Stimulated activated CD4-positive, alpha-beta T cell treated with anti-CD3 and anti-CD28 coated beads, Interleukin-1b, Interleukin-23, amount 100 ng/mL, for 1 hour (primary cell): ENCODE measurements around the gene SNX9.
A peak's percentile ranks its signal among the peaks of the same experiment; 100 is the strongest.
"Not testable (repeated sequence)": the region's sequence is repeated elsewhere in the genome, so short reads cannot be mapped to it uniquely, and the experiment has no call there.

Experiments used
- DNase-seq, 2 donors: peaks; one replicate each; pipeline ENCODE4 v3.0.0-alpha.2; 2020; ENCODE audit warnings: low read depth in 2 of 2

The SNX9 gene

DNA sequence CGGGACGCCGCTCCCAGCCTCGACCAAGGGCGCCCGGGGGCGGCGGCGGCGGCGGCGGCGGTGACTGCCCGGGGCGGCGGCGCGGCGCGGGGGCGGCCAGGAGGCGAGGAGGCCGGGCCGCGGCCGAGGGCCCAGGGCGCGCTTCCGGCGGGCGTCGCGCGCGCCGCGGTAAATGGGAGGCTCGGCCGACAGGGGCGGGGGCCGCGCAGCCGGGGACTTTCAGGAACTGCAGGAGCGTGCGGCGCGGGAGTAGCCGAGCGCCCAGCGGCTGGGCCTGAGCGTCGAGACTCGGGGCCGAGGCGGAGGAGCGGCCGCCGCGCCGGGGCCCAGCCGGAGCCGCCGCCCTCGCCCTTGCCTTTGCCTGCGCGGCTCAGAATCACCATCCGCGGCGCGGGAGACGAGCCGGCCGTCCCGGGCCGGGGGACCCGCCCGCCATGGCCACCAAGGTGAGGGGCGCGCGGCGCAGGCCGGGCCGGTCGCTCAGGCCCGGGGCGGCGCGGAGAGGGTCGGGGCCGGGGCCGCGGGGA, at the start of gene SNX9:
Gene SNX9, plus strand, starts transcription at position 246 of the 527 bp plus-strand sequence. Its CDS starts 189 bp downstream, at position 435.
- peak; percentile 37 to 41 for DNase-seq

DNA sequence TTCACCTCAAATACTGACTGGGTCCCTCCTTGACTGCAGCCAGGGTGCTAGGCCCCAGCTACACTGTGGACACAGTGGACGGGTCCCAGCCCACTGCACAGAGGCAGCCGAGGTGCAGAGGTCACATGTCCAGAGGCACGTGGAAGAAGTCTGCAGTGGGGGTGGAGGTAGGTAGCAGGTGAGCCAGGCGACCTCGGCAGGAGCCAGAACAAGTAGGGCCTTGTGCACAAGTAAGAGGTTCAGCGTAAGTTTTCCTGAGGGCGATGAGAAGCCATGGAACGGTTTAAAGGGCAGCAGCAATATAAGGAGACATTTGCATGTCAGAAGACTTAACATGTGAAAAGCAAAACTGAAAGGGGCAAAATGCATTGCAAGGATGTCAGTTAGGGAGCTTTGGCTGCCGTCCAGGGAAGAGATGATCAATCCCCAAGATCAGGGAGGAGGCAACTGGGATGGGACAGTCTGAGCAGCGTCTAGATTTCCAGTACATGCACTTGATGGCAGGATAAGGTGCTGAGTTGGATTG, 49.7 kb upstream of the SNX9 start:
- no peak for DNase-seq

DNA sequence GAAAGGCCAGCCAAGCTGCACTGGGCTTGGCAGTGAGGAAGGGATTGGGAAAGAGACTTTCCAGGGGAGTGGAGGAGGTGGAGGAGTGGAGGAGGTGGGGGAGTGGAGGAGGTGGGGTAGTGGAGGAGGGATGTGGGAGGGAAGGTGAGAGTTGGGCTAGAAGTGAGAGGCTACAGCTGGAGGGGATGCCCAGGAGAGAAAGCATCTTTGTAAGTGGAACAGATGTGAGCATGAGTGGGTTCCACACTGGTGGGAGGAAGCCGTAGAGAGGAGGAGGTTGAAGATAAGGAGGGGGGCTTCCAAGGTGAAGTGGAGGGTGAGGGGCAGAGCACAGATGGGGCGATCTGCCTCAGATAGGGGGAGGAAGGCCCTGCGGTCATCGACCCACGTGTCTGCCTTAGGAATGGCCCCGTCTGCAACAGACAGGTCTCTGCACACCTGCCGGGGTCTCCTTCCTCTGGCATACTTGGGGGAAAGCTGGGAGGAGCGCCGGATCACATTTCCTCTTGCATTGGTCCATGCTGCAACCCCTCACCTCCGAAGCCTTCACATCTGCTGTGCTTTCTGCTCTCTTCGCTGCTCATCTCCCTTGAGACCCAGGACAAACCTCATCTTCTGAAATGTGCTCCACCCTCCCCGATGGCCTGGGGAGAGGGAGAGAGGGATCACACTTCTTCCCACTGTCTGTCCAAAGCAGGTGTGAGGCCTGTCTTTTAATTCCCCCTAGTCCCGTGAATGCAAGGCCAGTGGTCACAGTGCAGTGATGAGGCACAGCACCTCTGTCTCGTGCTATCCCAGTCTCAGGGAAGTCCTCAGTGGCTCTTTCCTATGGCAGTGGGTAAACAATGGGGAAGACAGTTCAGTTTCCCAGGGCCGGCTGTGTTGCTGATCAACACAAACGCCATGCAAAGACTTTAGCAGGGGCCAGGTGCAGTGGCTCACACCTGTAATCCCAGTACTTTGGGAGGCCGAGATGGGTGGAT, 48.6 kb upstream of the SNX9 start:
- no peak for DNase-seq

DNA sequence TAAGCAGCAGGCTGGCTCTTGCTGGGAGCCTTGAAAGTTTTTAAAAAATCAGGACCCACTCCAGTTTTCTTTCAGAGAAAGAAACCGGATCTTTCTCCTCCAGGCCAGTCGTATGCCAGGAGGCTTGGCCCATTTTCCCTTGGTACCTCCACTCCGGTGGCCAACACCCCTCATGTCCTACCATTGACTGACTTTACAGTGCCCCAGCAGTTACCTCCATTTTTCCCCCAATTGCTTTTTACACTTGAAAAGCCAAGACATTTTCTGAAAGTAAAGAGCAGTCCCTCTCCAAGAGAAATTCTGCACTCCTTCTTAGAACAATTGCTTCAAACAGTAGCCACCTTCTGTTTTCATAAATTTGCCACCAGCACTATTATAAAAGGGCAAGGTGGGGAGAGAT, 47.7 kb upstream of the SNX9 start:
- DNase-seq = no peak

DNA sequence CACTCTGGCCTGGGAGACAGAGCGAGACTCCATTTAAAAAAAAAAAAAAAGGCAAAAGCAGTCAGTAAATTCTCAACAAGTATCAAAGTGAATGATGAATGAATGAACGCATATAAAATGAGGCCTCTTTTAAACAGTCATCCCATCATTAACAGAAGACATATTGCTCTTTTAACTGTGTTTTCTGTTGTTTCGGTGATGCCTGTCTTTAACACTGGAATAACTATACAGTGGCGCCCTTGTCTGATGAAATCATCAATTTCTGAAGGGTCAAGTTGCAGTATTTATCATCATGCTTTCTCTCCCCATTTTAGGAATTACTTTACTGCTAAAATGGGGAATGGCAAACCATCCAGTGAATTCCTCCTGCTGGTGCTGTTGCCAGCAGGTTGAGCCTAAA, 45.7 kb upstream of the SNX9 start:
- DNase-seq = no peak

DNA sequence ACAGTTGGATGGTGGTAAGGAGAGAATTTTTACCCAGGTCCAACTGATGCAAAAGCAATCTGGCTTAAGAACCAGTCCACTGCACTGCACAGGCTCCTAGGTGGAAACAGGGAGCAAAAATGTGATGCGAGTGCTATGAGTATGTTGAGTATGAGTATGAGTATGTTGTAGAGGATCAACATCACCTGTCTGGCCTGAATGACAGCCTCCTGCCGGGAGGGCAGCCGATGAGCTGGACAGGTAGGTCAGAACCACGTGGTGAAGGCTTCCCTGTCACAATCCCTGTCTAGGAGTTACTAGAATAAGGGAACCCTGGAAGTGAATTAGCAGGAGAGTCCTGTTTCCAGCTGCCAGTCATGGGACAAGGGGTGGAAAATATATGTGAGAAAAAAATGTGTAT, 44.3 kb upstream of the SNX9 start:
- no peak for DNase-seq

DNA sequence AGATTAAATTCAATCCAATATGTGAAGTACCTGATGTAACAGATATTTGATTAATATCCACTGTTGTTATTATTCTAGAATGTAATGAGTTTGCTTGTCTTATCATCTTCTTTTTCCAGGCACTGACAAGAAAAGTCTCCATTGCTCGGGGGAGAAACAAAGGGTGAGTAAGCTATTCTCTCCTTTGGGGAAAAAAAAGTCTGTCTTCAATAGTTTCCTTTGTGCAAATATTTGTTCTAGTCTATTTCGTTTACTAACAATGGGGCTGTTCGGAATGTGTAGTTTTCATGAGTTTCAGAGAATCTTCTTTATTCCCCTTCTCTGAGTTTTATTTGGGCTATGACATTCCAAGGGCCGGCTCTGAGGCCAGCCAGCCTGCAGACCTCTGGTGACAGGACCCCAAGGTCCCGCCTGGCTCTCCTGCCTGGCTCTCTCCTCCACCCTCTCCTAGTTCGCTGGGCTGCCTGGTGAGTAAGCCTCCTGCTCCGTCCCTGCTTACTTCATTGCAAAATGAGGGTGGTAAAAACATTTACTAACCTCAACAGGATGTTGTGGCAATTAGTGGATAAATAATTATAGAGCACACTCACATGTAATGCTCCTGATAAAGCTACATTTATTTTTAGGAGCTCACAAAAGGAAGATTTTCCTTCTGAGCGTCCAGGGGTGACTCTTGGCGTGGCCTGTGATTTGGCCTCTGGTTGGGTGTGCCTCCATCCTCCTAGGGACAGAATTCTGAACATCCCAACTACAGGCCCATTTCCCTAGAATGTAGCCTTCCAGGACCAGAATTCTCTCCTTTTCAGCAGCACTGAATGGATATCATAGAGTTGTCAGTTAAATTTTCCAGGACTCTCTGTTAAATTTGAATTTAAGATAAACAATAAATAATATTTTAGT, 43.1 kb upstream of the SNX9 start:
- no peak for DNase-seq

DNA sequence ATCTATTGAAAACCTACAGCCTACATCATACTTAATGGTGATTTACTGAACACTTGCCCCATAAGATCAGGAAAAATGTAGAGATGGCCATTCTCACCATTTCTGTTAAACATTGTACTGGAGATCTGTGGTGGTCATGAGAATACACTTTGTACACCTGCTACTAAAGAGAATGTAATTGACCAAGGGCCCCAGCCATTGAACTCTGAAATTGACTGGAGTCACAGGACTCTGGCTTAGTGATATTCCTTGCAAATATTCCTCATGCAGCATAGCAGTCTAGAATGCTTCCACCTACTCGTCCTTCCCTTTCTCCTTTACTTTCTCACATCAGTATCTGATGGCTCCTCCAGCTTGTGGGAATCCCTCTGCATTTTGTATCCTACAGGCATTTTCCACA, 37.4 kb upstream of the SNX9 start:
- DNase-seq = no peak

DNA sequence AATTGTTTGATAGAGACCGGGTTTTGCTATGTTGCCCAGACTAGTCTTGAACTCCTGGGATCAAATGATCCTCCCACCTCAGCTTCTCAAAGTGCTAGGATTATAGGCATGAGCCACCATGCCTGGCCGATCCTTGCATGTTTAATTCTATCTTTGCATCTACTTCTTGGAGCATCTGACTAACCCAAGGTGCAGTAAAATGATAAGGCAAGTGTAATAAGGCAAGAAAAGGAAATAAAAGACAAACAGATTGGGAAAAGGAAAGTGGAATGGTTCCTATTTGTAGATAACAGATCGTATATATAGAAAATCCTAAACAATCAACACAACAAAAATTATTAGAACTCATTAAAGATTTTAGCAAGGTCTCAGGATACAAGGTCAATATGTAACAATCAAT, 36.8 kb upstream of the SNX9 start:
- no peak for DNase-seq

DNA sequence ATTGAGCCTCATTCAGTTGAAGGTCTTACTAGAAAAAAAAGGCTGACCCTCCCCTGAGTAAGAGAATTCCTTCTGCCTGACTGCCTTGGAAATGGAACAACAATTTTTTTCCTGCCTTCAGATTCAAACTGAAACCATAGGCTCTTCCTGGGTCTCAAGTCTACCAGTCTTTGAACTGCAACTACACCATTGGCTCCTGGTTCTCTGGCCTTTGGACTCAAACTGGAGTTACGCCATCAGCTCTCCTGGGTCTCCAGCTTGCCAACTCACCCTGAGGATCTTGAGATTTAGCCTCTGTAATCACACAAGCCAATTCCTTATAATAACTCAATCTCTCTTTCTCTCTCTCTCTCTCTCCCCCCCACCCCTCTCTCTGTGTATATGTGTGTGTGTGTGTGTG, 36.0 kb upstream of the SNX9 start:
- no peak for DNase-seq

DNA sequence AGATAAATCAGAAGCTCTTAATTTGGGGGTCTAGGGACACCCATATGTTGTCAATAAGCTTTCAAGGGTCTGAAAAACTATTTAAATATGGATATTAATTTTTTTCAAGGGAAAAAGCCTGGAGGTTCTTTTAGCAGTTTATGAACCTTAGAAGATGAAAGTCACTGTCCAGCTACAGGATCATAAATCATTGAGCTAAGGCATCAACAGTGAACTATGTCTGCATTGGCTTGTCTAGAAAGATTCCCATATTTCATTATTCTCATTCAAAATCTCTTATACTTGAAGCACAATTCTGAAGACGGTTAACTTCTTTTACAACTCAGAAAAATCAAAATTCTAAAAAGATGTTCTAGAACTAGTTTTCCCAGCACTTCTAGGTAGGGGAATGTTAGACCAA, 34.9 kb upstream of the SNX9 start:
- no peak for DNase-seq

DNA sequence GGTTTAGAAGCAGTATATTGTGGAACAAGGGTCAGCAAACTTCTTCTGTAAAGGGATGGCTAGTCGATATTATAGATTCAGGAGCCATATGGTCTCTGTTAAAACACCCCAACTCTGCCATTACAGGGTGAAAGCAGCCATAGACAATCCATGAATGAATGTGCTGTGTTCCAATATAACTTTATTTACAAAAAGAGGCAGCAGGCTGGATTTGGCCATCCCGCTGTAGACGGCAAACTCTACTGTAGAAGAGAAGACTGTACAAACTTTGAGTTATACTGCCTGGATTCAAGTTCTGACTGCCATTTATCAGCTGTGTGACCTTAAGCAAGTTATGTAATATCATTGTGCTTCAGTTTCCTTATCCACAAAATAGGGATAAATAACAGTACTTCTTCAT, 33.7 kb upstream of the SNX9 start:
- DNase-seq = no peak

DNA sequence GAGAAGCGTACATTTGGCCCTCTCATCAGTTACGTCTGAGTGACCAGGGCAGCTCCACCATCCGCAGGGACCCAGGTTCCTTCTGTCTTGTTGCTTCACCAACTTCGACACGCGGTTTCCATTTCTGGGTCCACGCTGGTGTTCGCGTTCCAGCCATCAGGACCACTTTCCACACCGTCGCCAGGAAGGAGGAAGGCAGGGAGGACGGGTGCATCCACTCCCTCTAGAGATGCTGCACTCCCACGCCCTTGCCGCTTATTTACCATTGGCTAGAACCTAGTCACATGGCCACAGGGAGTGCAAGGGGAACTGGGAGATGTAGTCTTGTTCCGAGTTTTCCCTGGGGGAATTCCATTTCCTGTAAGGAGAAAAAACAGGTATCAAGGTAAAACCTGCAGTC, 33.2 kb upstream of the SNX9 start:
- no peak for DNase-seq

DNA sequence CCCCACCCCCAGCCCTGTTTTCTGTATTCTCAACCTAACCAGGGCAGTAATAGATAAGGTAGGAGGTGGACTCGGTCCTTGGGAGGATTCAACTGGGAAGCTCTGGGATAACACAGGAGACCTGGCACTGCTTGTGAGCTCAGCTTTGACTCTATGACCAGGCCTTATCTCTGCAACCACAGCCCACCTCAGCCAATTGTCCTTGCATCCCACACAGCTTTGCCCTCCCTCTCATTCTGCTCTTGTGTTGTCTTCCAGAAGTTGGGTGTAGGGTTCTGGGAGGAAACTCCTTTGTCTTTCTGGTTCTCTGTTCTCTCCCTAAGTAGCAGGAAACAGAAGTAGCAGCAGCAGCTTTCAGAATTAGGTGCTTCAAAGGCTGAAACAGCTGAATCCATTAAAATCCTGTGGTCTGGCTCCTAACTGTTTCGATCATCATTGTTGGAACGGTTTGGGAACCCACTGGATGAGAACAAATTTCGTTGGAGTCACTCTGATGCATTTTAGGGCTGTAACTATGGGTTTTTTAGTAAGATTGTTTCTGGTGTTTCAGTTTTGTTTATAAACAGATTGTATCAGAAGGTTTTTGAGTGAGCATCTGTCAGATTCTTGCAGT, 32.4 kb upstream of the SNX9 start:
- DNase-seq = no peak

DNA sequence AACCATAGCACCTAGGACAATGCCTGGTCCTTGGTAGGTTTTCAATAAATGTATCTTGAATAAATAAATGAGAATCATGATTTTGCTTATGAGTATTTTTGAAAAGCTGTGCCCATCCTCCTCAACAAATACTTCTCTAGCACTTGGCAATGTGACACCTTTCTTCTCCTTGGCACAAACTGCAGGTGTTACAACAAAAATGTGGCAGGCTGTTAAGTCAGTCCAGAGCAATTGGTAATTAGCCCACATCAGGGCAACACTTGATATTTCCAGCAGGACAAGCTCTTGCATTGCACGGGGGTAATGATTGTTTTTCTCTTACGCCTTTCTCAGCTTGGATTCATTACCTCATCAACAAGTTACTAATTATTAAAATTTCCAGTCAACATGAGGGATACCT, 31.6 kb upstream of the SNX9 start:
- no peak for DNase-seq

DNA sequence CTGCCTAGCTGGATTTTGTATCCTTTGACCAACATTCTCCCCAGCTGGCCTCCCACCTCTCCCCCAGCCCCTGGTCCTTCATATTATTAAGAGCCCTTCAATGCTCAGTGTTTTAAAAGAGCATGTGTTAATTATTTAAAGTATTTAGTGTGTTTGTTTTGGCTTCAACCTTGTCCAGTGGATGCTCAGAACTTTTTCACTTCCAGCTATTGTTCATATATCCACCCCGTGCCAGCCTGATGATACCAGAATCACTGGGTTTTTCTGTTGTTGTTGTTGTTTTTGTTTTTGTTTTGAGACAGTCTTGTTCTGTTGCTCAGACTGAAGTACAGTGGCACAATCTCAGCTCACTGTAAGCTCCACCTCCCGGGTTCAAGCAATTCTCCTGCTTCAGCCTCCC, 30.4 kb upstream of the SNX9 start:
- no peak for DNase-seq

DNA sequence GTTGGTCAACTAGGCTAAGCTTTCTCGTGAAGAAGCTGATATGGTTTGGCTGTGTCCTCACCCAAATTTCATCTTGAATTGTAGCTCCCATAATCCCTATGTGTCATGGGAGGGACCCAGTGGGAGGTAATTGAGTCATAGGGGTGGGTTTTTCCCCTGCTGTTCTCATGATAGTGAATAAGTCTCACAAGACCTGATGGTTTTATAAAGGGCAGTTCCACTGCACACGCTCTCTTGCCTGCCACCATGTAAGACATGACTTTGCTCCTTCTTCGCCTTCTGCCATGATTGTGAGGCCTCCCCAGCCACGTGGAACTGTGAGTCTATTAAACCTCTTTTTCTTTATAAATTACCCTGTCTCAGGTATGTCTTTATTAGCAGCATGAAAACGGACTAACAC, 29.0 kb upstream of the SNX9 start:
- not testable (repeated sequence) for DNase-seq

DNA sequence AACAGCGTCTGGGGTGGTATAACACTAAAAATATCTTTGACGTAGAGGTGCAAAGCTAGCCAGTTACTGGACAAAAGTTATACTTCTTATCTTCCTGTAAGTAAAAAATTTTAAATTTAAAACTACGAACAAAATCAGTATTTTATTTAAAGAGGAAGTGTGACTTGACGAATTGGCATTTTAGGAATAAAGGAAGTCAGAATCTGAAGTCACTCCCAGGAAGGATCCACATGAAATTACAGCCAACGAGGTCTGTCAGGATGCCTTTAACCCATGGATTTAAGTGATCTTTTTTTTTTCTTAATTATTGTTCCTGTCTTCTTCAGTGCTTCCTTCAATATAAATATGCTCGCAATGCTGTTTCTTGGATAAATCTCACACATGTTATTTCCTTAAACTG, 27.2 kb upstream of the SNX9 start:
- DNase-seq = no peak

DNA sequence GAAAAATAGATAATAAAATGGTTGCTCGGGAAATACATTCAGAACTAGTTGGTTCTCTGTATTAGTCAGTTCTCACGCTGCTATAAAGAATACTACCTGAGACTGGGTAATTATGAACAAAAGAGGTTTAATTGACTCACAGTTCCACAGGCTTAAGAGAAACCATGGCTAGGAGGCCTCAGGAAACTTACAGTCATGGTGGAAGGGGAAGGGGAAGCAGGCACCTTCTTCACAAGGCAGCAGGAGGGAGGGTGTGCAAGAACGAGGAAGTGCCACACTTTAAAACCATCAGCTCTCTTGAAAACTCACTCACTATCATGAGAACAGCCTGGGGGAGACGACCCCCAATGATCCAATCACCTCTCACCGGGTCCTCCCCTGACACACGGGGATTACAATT, 24.2 kb upstream of the SNX9 start:
- DNase-seq = no peak

DNA sequence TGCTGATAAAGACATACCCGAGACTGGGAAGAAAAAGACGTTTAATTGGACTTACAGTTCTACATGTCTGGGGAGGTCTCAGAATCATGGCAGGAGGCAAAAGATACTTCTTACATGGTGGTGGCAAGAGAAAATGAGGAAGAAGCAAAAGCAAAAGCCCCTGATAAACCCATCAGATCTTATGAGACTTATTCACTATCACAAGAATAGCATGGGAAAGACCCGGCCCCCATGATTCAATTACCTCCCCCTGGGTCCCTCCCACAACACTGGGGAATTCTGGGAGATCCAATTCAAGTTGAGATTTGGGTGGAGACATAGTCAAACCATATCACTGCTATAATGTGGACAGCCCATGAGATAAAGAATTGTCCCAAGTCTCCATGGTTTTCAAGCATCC, 23.5 kb upstream of the SNX9 start:
- DNase-seq = not testable (repeated sequence)

DNA sequence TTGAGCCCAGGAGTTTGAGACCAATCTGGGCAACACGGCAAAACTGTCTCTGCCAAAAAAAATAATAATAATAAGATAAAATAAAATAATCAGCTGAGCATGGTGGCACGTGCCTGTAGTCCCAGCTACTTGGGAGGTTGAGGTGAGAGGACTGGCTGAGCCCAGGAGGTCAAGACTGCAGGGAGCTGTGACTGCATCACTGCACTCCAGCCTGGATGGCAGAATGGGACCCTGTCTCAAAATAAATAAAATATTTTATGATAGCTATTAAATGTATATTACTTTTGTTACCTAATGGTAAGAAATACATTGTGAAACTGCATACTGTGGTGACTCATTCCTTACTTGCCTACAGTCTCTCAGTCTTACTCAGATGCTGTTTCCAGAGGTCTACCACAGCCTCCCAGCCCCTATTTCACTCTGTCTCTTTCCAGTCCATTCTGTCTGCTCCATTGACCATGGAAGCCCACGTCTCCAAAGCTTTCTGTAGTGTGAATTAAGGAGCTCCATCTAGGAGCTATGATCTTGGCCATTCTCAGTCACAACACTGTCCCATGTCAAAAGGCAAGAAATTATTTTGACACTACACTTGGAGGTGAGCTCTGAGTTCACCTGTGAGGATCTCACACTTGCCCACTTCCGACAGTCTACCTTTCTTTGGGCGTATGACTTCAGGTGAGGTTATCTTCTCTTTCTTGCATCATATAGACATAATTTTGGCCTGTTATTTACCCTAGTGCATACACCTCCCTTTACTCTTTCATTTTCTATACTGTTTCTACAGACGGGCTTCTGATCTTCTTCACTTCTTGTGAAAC, 22.4 kb upstream of the SNX9 start:
- no peak for DNase-seq
